HepG2 (cell line): ENCODE results near the gene NOTCH4.

ENCODE experiments used
- HDAC6 ChIP-seq: fragments of 200-600 bp; sonication (generic); IDR thresholded peaks from 2 replicates; pipeline ENCODE4 v1.7.0; 2017; ENCODE audit warnings: mild to moderate bottlenecking, antibody characterized with exemption, low read length, low read depth
- ISL2 ChIP-seq: sonication (generic); formaldehyde crosslinking; IDR thresholded peaks from 2 replicates; pipeline ENCODE4 v1.5.0; 2020; ENCODE audit warnings: missing genetic modification reagents
- RBAK ChIP-seq: sonication (generic); formaldehyde crosslinking; IDR thresholded peaks from 2 replicates; pipeline ENCODE4 v1.5.1; 2020; ENCODE audit warnings: mild to moderate bottlenecking, missing genetic modification reagents
- SAP130 ChIP-seq: IDR thresholded peaks from 2 replicates; pipeline ENCODE4 v1.6.1; 2016; ENCODE audit warnings: low read depth
- SIN3A ChIP-seq: IDR thresholded peaks from 2 replicates; pipeline ENCODE4 v1.6.1; 2011; ENCODE audit warnings: low read depth, mild to moderate bottlenecking, control low read depth, low read length, borderline replicate concordance
- ZFYVE20 ChIP-seq: sonication (generic); formaldehyde crosslinking; IDR thresholded peaks from 2 replicates; pipeline ENCODE4 v1.8.0; 2023; ENCODE audit warnings: low read depth, mild to moderate bottlenecking, moderate library complexity, missing genetic modification reagents, borderline replicate concordance
- TF ChIP-seq, protein P1 (sequence below): sonication (generic); formaldehyde crosslinking; IDR thresholded peaks from 2 replicates; pipeline ENCODE4 v1.5.0; 2020; ENCODE audit warnings: mild to moderate bottlenecking, missing genetic modification reagents, moderate library complexity

DNA sequence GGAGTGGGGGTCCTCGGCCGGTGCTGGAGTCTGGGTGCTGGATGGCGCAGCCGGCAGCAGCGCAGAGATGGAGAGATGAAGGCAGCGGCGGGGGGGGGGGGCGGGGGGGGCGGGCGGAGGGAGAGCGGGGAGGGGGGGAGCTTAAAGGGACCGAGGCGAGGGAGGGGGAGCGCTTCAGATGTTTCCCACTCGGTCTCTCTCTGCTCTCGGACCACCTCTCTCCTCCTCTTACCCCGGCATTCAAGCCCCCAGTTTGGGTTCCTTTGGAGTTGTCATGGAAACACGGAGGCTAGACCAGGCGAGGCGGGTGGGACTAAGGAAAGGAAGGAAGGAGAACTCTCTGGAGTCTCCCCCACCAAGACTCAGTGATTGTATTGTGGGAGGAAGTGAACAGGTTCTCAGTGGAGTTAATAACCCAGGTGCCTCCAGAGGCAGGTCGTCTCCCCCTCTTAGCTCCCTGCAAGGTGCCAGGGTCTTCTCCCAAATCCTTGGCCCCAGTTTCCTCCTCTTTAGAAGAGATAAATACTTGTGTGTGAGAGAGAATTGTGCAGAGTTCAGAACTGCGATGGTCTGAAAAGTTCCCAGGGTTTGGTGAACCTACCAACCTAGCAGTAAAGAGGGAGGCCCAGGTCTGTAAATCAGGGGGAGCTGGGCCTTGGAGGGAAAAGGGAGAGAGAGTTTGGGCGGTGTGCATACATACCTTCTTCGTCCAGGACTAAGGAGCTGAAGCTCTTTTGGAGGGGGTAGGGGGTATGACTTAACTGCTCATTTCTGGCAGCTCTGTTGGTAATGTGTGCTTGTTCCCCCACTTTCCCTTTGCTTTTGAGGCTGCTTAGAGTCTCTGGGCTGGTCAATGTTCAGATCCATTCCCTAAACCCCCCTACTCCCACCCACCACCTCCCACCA, 71.8 kb downstream of the NOTCH4 start, which contains the start of gene PRRT1:
- TF ChIP-seq, protein P1, sequence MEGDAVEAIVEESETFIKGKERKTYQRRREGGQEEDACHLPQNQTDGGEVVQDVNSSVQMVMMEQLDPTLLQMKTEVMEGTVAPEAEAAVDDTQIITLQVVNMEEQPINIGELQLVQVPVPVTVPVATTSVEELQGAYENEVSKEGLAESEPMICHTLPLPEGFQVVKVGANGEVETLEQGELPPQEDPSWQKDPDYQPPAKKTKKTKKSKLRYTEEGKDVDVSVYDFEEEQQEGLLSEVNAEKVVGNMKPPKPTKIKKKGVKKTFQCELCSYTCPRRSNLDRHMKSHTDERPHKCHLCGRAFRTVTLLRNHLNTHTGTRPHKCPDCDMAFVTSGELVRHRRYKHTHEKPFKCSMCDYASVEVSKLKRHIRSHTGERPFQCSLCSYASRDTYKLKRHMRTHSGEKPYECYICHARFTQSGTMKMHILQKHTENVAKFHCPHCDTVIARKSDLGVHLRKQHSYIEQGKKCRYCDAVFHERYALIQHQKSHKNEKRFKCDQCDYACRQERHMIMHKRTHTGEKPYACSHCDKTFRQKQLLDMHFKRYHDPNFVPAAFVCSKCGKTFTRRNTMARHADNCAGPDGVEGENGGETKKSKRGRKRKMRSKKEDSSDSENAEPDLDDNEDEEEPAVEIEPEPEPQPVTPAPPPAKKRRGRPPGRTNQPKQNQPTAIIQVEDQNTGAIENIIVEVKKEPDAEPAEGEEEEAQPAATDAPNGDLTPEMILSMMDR (CRISPR knock-in tag) = no peak
- TF ChIP-seq HDAC6 (no peak), RBAK (CRISPR knock-in tag) (no peak), SIN3A (no peak), SAP130 (CRISPR knock-in tag) (no peak), ISL2 (no peak), ZFYVE20 (CRISPR knock-in tag) (no peak)
